ENCODE results near the gene CHMP5.

GRCh38 chr9:33222031-33222430, 42.8 kb upstream of the CHMP5 start:
- TF ChIP-seq, protein P1, sequence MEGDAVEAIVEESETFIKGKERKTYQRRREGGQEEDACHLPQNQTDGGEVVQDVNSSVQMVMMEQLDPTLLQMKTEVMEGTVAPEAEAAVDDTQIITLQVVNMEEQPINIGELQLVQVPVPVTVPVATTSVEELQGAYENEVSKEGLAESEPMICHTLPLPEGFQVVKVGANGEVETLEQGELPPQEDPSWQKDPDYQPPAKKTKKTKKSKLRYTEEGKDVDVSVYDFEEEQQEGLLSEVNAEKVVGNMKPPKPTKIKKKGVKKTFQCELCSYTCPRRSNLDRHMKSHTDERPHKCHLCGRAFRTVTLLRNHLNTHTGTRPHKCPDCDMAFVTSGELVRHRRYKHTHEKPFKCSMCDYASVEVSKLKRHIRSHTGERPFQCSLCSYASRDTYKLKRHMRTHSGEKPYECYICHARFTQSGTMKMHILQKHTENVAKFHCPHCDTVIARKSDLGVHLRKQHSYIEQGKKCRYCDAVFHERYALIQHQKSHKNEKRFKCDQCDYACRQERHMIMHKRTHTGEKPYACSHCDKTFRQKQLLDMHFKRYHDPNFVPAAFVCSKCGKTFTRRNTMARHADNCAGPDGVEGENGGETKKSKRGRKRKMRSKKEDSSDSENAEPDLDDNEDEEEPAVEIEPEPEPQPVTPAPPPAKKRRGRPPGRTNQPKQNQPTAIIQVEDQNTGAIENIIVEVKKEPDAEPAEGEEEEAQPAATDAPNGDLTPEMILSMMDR (conservative IDR thresholded peaks at IDR 0.05; ENCODE audit: low read length): no peak
- no peak for TF ChIP-seq EZH2phosphoT487 (IDR thresholded peaks at IDR 0.05; ENCODE audit: borderline replicate concordance, low read depth, low read length)
